Stimulated activated naive B cell treated with anti-CD40 and anti-IgM and Interleukin-4, amounts not matched to agents 10 μg/mL and 1 μg/mL and 100 μg/mL, for 72 hours (primary cell): Measurements from ENCODE around the gene ARF4.
"Not testable (repeated sequence)": the region's sequence is repeated elsewhere in the genome, so short reads cannot be mapped to it uniquely, and the experiment has no call there.

ENCODE experiments used
- ATAC-seq, 2 donors: fragments of 150-1000 bp; cut with Tn5 transposase; replicated peaks; 2 replicates each; pipeline ENCODE4 v1.10.0; 2021; ENCODE audit warnings: moderate library complexity in 1 of 2
- DNase-seq: peaks from one replicate; pipeline ENCODE4 v3.0.0; 2021
- H3K27ac Mint-ChIP-seq: one replicate; pipeline ENCODE4 v1.8.0; 2022; ENCODE audit warnings: mild to moderate bottlenecking, mixed read lengths
- H3K27me3 Mint-ChIP-seq, 2 donors: one replicate each; pipeline ENCODE4 v1.8.0; 2022; ENCODE audit warnings: mixed read lengths in 2 of 2
- H3K36me3 Mint-ChIP-seq, 2 donors: one replicate each; pipeline ENCODE4 v1.8.0; 2022; ENCODE audit warnings: mixed read lengths in 2 of 2, mild to moderate bottlenecking in 1 of 2
- H3K4me1 Mint-ChIP-seq, 2 donors: one replicate each; pipeline ENCODE4 v1.8.0; 2022; ENCODE audit warnings: mixed read lengths in 2 of 2, mild to moderate bottlenecking in 1 of 2
- H3K4me3 Mint-ChIP-seq, 2 donors: one replicate each; pipeline ENCODE4 v1.8.0; 2022; ENCODE audit warnings: mild to moderate bottlenecking in 2 of 2, mixed read lengths in 2 of 2, moderate library complexity in 1 of 2
- H3K9me3 Mint-ChIP-seq, 2 donors: one replicate each; pipeline ENCODE4 v1.8.0; 2022; ENCODE audit warnings: mixed read lengths in 2 of 2, mild to moderate bottlenecking in 1 of 2

The ARF4 gene

GRCh38 chr3:57597127-57597923 lies at the start of gene ARF4:
Gene ARF4, minus strand, starts transcription at chr3:57597344. Its CDS starts 204 bp downstream, at chr3:57597140.
- H3K4me1 Mint-ChIP-seq, result peaks cover 23 to 46% of the 10 kb centered on the region in 2 donors
- peaks cover 16 to 40% of the 10 kb centered on the region in 2 donors for H3K36me3 Mint-ChIP-seq
- H3K27ac Mint-ChIP-seq, result peak within 1 kb of the TSS; percentile 99
- H3K27me3 Mint-ChIP-seq, result no peaks in the 10 kb centered on the region
- H3K9me3 Mint-ChIP-seq, result no peaks in the 10 kb centered on the region
- H3K4me3 Mint-ChIP-seq, result peak within 1 kb of the TSS; percentile 88 to 89
- DNase-seq (peak; percentile 100), ATAC-seq (peak; percentile 91 to 95)

- Mint-ChIP-seq H3K9me3 (peaks cover 5 to 14% of the 10 kb centered on the region in 2 donors), H3K4me1 (peaks cover 16 to 17% of the 10 kb centered on the region in 2 donors), H3K27ac (no peak overlapping the region), H3K4me3 (no peak overlapping the region), H3K36me3 (peaks cover 45 to 64% of the 10 kb centered on the region in 2 donors), H3K27me3 (no peaks in the 10 kb centered on the region)
- DNase-seq (no peak), ATAC-seq (no peak)
These were observed 49.6 kb upstream of the ARF4 start for GRCh38 chr3:57646723-57647122.

GRCh38 chr3:57644740-57645139 lies 47.6 kb upstream of the ARF4 start:
- peaks cover 16 to 17% of the 10 kb centered on the region in 2 donors for H3K4me1 Mint-ChIP-seq
- H3K9me3 Mint-ChIP-seq, result peaks cover 5 to 12% of the 10 kb centered on the region in 2 donors
- ATAC-seq, result no peak
- H3K4me3 Mint-ChIP-seq, result no peak overlapping the region
- H3K27ac Mint-ChIP-seq, result no peak overlapping the region
- H3K27me3 Mint-ChIP-seq, result no peaks in the 10 kb centered on the region
- peaks cover 42 to 58% of the 10 kb centered on the region in 2 donors for H3K36me3 Mint-ChIP-seq
- DNase-seq, result no peak

GRCh38 chr3:57637391-57637790 lies 40.2 kb upstream of the ARF4 start:
- Mint-ChIP-seq H3K4me1 (peaks cover 0 to 2% of the 10 kb centered on the region in 2 donors), H3K36me3 (peaks cover 24 to 38% of the 10 kb centered on the region in 2 donors), H3K9me3 (no peaks in the 10 kb centered on the region), H3K27me3 (no peaks in the 10 kb centered on the region), H3K27ac (no peak overlapping the region), H3K4me3 (no peak overlapping the region)
- DNase-seq (no peak), ATAC-seq (no peak)

- peaks cover 15 to 28% of the 10 kb centered on the region in 2 donors for H3K36me3 Mint-ChIP-seq
- H3K4me3 Mint-ChIP-seq, H3K4me1 Mint-ChIP-seq, H3K9me3 Mint-ChIP-seq, H3K27ac Mint-ChIP-seq, ATAC-seq, H3K27me3 Mint-ChIP-seq, DNase-seq: not testable (repeated sequence)
These were observed 37.1 kb upstream of the ARF4 start for GRCh38 chr3:57634259-57634658.

GRCh38 chr3:57627976-57628375 lies 30.8 kb upstream of the ARF4 start:
- Mint-ChIP-seq H3K9me3 (no peaks in the 10 kb centered on the region), H3K27me3 (no peaks in the 10 kb centered on the region), H3K36me3 (peaks cover 14 to 30% of the 10 kb centered on the region in 2 donors), H3K4me1 (no peaks in the 10 kb centered on the region), H3K27ac (no peak overlapping the region), H3K4me3 (no peak overlapping the region)
- DNase-seq (no peak), ATAC-seq (no peak)

GRCh38 chr3:57624801-57625200 lies 27.7 kb upstream of the ARF4 start:
- no peak overlapping the region for H3K27ac Mint-ChIP-seq
- DNase-seq (no peak), ATAC-seq (no peak)
- H3K27me3 Mint-ChIP-seq, result no peaks in the 10 kb centered on the region
- H3K4me1 Mint-ChIP-seq, result no peaks in the 10 kb centered on the region
- H3K9me3 Mint-ChIP-seq, result no peaks in the 10 kb centered on the region
- no peak overlapping the region for H3K4me3 Mint-ChIP-seq
- peaks cover 19 to 32% of the 10 kb centered on the region in 2 donors for H3K36me3 Mint-ChIP-seq

- Mint-ChIP-seq H3K4me3 (no peak overlapping the region), H3K9me3 (no peaks in the 10 kb centered on the region), H3K27ac (no peak overlapping the region), H3K36me3 (peaks cover 20 to 35% of the 10 kb centered on the region in 2 donors), H3K4me1 (no peaks in the 10 kb centered on the region), H3K27me3 (no peaks in the 10 kb centered on the region)
- ATAC-seq, result no peak
- no peak for DNase-seq
These were observed 25.2 kb upstream of the ARF4 start for GRCh38 chr3:57622362-57622761.

GRCh38 chr3:57617739-57618138 lies 20.6 kb upstream of the ARF4 start:
- H3K4me3 Mint-ChIP-seq, result no peak overlapping the region
- ATAC-seq (no peak), DNase-seq (no peak)
- no peaks in the 10 kb centered on the region for H3K4me1 Mint-ChIP-seq
- no peaks in the 10 kb centered on the region for H3K27me3 Mint-ChIP-seq
- peaks cover 10 to 22% of the 10 kb centered on the region in 2 donors for H3K36me3 Mint-ChIP-seq
- no peak overlapping the region for H3K27ac Mint-ChIP-seq
- H3K9me3 Mint-ChIP-seq, result no peaks in the 10 kb centered on the region

- DNase-seq, result no peak
- Mint-ChIP-seq H3K9me3 (peaks cover 0 to 3% of the 10 kb centered on the region in 2 donors), H3K4me1 (no peaks in the 10 kb centered on the region), H3K36me3 (peaks cover 10 to 28% of the 10 kb centered on the region in 2 donors), H3K27ac (no peak overlapping the region), H3K4me3 (no peak overlapping the region), H3K27me3 (no peaks in the 10 kb centered on the region)
- no peak for ATAC-seq
These were observed 19.1 kb upstream of the ARF4 start for GRCh38 chr3:57616233-57616632.

GRCh38 chr3:57611870-57612269 lies 14.7 kb upstream of the ARF4 start:
- not testable (repeated sequence) for H3K4me3 Mint-ChIP-seq, H3K4me1 Mint-ChIP-seq, ATAC-seq, H3K27me3 Mint-ChIP-seq, H3K27ac Mint-ChIP-seq, DNase-seq
- peaks cover 5 to 11% of the 10 kb centered on the region in 2 donors for H3K9me3 Mint-ChIP-seq
- H3K36me3 Mint-ChIP-seq, result peaks cover 30 to 45% of the 10 kb centered on the region in 2 donors

- Mint-ChIP-seq H3K36me3 (peaks cover 55 to 57% of the 10 kb centered on the region in 2 donors), H3K9me3 (peaks cover 5 to 10% of the 10 kb centered on the region in 2 donors), H3K4me1 (peaks cover 2 to 4% of the 10 kb centered on the region in 2 donors), H3K27ac (no peak overlapping the region), H3K27me3 (no peaks in the 10 kb centered on the region), H3K4me3 (no peak overlapping the region)
- ATAC-seq (no peak), DNase-seq (no peak)
These were observed 8.5 kb upstream of the ARF4 start for GRCh38 chr3:57605683-57606082.

- Mint-ChIP-seq H3K27me3 (no peaks in the 10 kb centered on the region), H3K27ac (no peak overlapping the region), H3K4me1 (peaks cover 2 to 4% of the 10 kb centered on the region in 2 donors), H3K36me3 (peaks cover 51 to 55% of the 10 kb centered on the region in 2 donors), H3K4me3 (no peak overlapping the region), H3K9me3 (peaks cover 5 to 8% of the 10 kb centered on the region in 2 donors)
- no peak for DNase-seq
- ATAC-seq, result no peak
These were observed 7.8 kb upstream of the ARF4 start for GRCh38 chr3:57604971-57605370.

GRCh38 chr3:57600195-57600594 lies 3.1 kb upstream of the ARF4 start:
- DNase-seq, result no peak
- no peaks in the 10 kb centered on the region for H3K9me3 Mint-ChIP-seq
- H3K27ac Mint-ChIP-seq, result no peak overlapping the region
- peaks cover 22 to 35% of the 10 kb centered on the region in 2 donors for H3K36me3 Mint-ChIP-seq
- H3K4me1 Mint-ChIP-seq, result peaks cover 13 to 25% of the 10 kb centered on the region in 2 donors
- no peak for ATAC-seq
- H3K4me3 Mint-ChIP-seq, result no peak overlapping the region
- H3K27me3 Mint-ChIP-seq, result no peaks in the 10 kb centered on the region

GRCh38 chr3:57598765-57599360 lies 1.7 kb upstream of the ARF4 start:
- H3K4me1 Mint-ChIP-seq, result peaks cover 19 to 34% of the 10 kb centered on the region in 2 donors
- DNase-seq, result no peak
- peak overlapping the region; percentile 99 for H3K27ac Mint-ChIP-seq
- peak overlapping the region; percentile 88 to 89 for H3K4me3 Mint-ChIP-seq
- no peaks in the 10 kb centered on the region for H3K9me3 Mint-ChIP-seq
- H3K36me3 Mint-ChIP-seq, result peaks cover 17 to 34% of the 10 kb centered on the region in 2 donors
- no peak for ATAC-seq
- no peaks in the 10 kb centered on the region for H3K27me3 Mint-ChIP-seq
